ENCODE results near the gene KLF6. TPM values are rescaled to one million over a fixed set of nuclear protein-coding genes. Genes with fewer than 3 reads are reported as not detected.

The KLF6 gene
- total and polyA plus RNA-seq, 7 experiments from 2014 or later: 142 to 1,870 (median 168) TPM

DNA sequence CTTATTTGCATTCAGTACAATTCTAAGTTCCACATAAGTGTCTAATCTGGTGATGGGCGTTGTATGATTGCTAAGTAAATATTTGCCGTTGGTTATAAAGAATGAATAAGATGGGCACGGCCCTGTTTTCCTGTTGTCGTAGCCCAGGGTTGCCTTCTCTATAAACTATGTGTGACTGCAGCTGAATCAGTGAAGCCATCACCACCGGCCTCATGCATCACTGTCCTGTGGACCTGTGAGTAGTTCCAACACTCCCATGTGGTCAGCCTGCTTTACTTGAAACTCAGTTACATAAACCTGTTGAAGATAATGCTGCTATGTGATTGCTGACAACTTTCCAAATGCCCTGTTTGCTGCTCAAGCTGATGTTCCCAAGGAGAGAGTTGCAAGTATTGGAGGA lies 21.6 kb upstream of the KLF6 start:
- Mint-ChIP-seq H3K27ac (peak overlapping the region in 3 of 9 donors; percentile 97 to 99 (median 99)), H3K36me3 (no peaks in the 10 kb centered on the region), H3K4me3 (peak overlapping the region; percentile 68 to 86 (median 72)), H3K4me1 (peaks cover 50 to 84% (median 79%) of the 10 kb centered on the region in 7 donors), H3K27me3 (no peaks in the 10 kb centered on the region), H3K9me3 (no peaks in the 10 kb centered on the region)
- ChIA-PET CTCF (no interaction called here), POLR2A (interaction anchor here (0.8 to 17.5 kb wide), 9 partner anchors 9 to 163 kb away, joined by 3 to 401 read pairs (median 5); partner anchors contain the start of gene KLF6)
- no peak for ATAC-seq
- Histone ChIP-seq H3K9me3 (ENCODE audit: control insufficient read depth in 2 of 3, low read length in 3 of 3) (no peaks in the 10 kb centered on the region), H3K27ac (ENCODE audit: low read depth, low read length) (peak overlapping the region; percentile 82), H3K27me3 (ENCODE audit: control insufficient read depth in 2 of 2, insufficient read depth in 2 of 2, low read length in 2 of 2) (no peaks in the 10 kb centered on the region), H3K4me1 (ENCODE audit: control insufficient read depth in 2 of 2, insufficient read depth in 2 of 2, low read length in 2 of 2) (peaks cover 75 to 89% of the 10 kb centered on the region in 2 donors), H3K4me3 (ENCODE audit: low read length) (peak overlapping the region; percentile 17), H3K36me3 (ENCODE audit: control insufficient read depth in 2 of 3, insufficient read depth in 3 of 3, low read length in 3 of 3) (no peaks in the 10 kb centered on the region)
- no peak for DNase-seq
- intact Hi-C loops (cut with micrococcal nuclease): no loop called here

- peaks cover 43 to 81% (median 74%) of the 10 kb centered on the region in 7 donors for H3K4me1 Mint-ChIP-seq
- ChIA-PET POLR2A (interaction anchor here (0.5 to 17.5 kb wide), 15 partner anchors 10 to 423 kb away, joined by 3 to 401 read pairs (median 5); partner anchors contain the start of gene KLF6), CTCF (interaction anchor here (1.0 to 1.2 kb wide), 2 partner anchors 20 to 23 kb away, joined by 4 to 5 read pairs; partner anchors contain the start of gene KLF6)
- Histone ChIP-seq H3K27me3 (ENCODE audit: control insufficient read depth in 2 of 2, insufficient read depth in 2 of 2, low read length in 2 of 2) (no peaks in the 10 kb centered on the region), H3K36me3 (ENCODE audit: control insufficient read depth in 2 of 3, insufficient read depth in 3 of 3, low read length in 3 of 3) (no peaks in the 10 kb centered on the region), H3K4me1 (ENCODE audit: control insufficient read depth in 2 of 2, insufficient read depth in 2 of 2, low read length in 2 of 2) (peaks cover 70 to 83% of the 10 kb centered on the region in 2 donors), H3K27ac (ENCODE audit: low read depth, low read length) (peak overlapping the region; percentile 82), H3K4me3 (ENCODE audit: low read length) (peak overlapping the region; percentile 38), H3K9me3 (ENCODE audit: control insufficient read depth in 2 of 3, low read length in 3 of 3) (no peaks in the 10 kb centered on the region)
- peak in 3 of 9 donors; percentile 13 to 53 (median 31) for DNase-seq
- no peaks in the 10 kb centered on the region for H3K36me3 Mint-ChIP-seq
- H3K27ac Mint-ChIP-seq: peak overlapping the region in 3 of 9 donors; percentile 97 to 99 (median 99)
- no peaks in the 10 kb centered on the region for H3K9me3 Mint-ChIP-seq
- no peaks in the 10 kb centered on the region for H3K27me3 Mint-ChIP-seq
- intact Hi-C loops (cut with micrococcal nuclease): loop anchor here (1.0 to 2.0 kb wide), 14 partner anchors 21 to 845 kb away; partner anchors contain the start of gene KLF6 (in 1 of the 2)
- peak overlapping the region; percentile 14 to 86 (median 70) for H3K4me3 Mint-ChIP-seq
- no peak for ATAC-seq
Measured at GRCh38 chr10:3805791-3806461, 20.9 kb upstream of the KLF6 start.

- Histone ChIP-seq H3K4me3 (ENCODE audit: low read length) (peak overlapping the region; percentile 38), H3K36me3 (ENCODE audit: control insufficient read depth in 2 of 3, insufficient read depth in 3 of 3, low read length in 3 of 3) (no peaks in the 10 kb centered on the region), H3K27me3 (ENCODE audit: control insufficient read depth in 2 of 2, insufficient read depth in 2 of 2, low read length in 2 of 2) (no peaks in the 10 kb centered on the region), H3K4me1 (ENCODE audit: control insufficient read depth in 2 of 2, insufficient read depth in 2 of 2, low read length in 2 of 2) (peaks cover 69 to 76% of the 10 kb centered on the region in 2 donors), H3K27ac (ENCODE audit: low read depth, low read length) (peak overlapping the region; percentile 82), H3K9me3 (ENCODE audit: control insufficient read depth in 2 of 3, low read length in 3 of 3) (no peaks in the 10 kb centered on the region)
- POLR2A ChIA-PET: interaction anchor here (0.5 to 17.5 kb wide), 14 partner anchors 10 to 424 kb away, joined by 3 to 401 read pairs (median 5); partner anchors contain the start of gene KLF6
- H3K9me3 Mint-ChIP-seq: no peaks in the 10 kb centered on the region
- intact Hi-C loops (cut with micrococcal nuclease): loop anchor here (1.0 to 2.0 kb wide), 14 partner anchors 20 to 846 kb away; partner anchors contain the start of gene KLF6 (in 1 of the 2)
- peak; percentile 83 for ATAC-seq
- peaks cover 40 to 81% (median 76%) of the 10 kb centered on the region in 7 donors for H3K4me1 Mint-ChIP-seq
- no peaks in the 10 kb centered on the region for H3K27me3 Mint-ChIP-seq
- CTCF ChIA-PET: interaction anchor here (1.0 to 1.2 kb wide), 2 partner anchors 20 to 24 kb away, joined by 4 to 5 read pairs; partner anchors contain the start of gene KLF6
- peak overlapping the region; percentile 50 to 86 (median 70) for H3K4me3 Mint-ChIP-seq
- DNase-seq: peak in 8 of 9 donors; percentile 40 to 91 (median 85)
- H3K27ac Mint-ChIP-seq: peak overlapping the region in 3 of 9 donors; percentile 97 to 99 (median 99)
- H3K36me3 Mint-ChIP-seq: no peaks in the 10 kb centered on the region
Measured at GRCh38 chr10:3805201-3805790, 20.3 kb upstream of the KLF6 start.

GRCh38 chr10:3803927-3804741 lies 19.1 kb upstream of the KLF6 start:
- Histone ChIP-seq H3K27me3 (ENCODE audit: control insufficient read depth in 2 of 2, insufficient read depth in 2 of 2, low read length in 2 of 2) (no peaks in the 10 kb centered on the region), H3K4me3 (ENCODE audit: low read length) (peak overlapping the region; percentile 18)
- POLR2A ChIA-PET: interaction anchor here (1.3 to 17.5 kb wide), 8 partner anchors 9 to 29 kb away, joined by 3 to 401 read pairs (median 6); partner anchors contain the start of gene KLF6

DNA sequence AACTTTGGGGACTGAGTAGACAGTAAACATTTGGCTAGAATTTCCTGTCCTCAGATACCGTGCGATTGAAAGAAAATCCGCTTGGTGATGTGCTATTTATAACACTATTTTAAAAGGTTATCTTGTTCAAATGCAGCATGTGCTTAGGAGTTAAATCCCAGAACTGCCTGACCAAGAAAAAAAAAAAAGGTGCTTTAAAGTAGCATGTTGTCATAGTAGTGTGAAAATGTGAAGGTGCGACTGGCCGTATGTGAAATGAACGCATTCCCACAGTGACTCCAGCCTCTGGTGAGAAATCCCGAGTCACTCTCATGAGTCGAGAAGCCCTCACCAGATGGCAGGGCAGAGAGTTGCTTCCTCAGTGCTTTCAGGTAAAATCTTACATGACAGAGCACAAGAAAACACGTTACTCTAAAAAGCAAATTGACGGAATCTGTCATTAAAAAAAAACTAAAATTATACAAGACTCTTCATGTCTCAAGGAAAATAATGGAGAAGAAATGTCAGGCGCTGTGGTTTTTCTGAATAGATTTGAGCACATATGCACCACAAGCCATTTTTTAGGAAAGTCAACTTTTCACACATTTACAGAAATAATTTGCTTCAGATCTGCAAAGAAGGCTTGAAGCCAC lies 18.4 kb upstream of the KLF6 start:
- peak overlapping the region; percentile 82 for H3K27ac ChIP-seq (ENCODE audit: low read depth, low read length)
- no peaks in the 10 kb centered on the region for H3K27me3 ChIP-seq (ENCODE audit: control insufficient read depth in 2 of 2, insufficient read depth in 2 of 2, low read length in 2 of 2)
- H3K4me3 Mint-ChIP-seq: peak overlapping the region in 9 of 10 donors; percentile 4 to 86 (median 60)
- no peaks in the 10 kb centered on the region for H3K27me3 Mint-ChIP-seq
- POLR2A ChIA-PET: interaction anchor here (0.7 to 6.1 kb wide), 2 partner anchors 19 to 25 kb away, joined by 3 to 123 read pairs; partner anchors contain the start of gene KLF6
- H3K4me3 ChIP-seq (ENCODE audit: low read length): no peak overlapping the region
- H3K9me3 ChIP-seq (ENCODE audit: control insufficient read depth in 2 of 3, low read length in 3 of 3): no peaks in the 10 kb centered on the region
- H3K27ac Mint-ChIP-seq: peak overlapping the region in 3 of 9 donors; percentile 97 to 99 (median 99)
- no peaks in the 10 kb centered on the region for H3K36me3 ChIP-seq (ENCODE audit: control insufficient read depth in 2 of 3, insufficient read depth in 3 of 3, low read length in 3 of 3)
- intact Hi-C loops (cut with micrococcal nuclease): no loop called here
- peaks cover 0 to 5% (median 0%) of the 10 kb centered on the region in 11 donors for H3K9me3 Mint-ChIP-seq
- no peak for ATAC-seq
- H3K4me1 ChIP-seq (ENCODE audit: control insufficient read depth in 2 of 2, insufficient read depth in 2 of 2, low read length in 2 of 2): peaks cover 52 to 65% of the 10 kb centered on the region in 2 donors
- DNase-seq: no peak
- CTCF ChIA-PET: no interaction called here
- H3K4me1 Mint-ChIP-seq: peaks cover 28 to 75% (median 67%) of the 10 kb centered on the region in 7 donors
- peaks cover 0 to 10% (median 0%) of the 10 kb centered on the region in 5 donors for H3K36me3 Mint-ChIP-seq

More at GRCh38 chr10:3803927-3804741, 19.1 kb upstream of the KLF6 start:
- H3K36me3 Mint-ChIP-seq: peaks cover 0 to 7% (median 0%) of the 10 kb centered on the region in 5 donors
- CTCF ChIA-PET: no interaction called here
- no peaks in the 10 kb centered on the region for H3K27me3 Mint-ChIP-seq
- H3K4me1 ChIP-seq (ENCODE audit: control insufficient read depth in 2 of 2, insufficient read depth in 2 of 2, low read length in 2 of 2): peaks cover 58 to 72% of the 10 kb centered on the region in 2 donors
- intact Hi-C loops (cut with micrococcal nuclease): loop anchor here (1.0 to 2.0 kb wide), 4 partner anchors 19 to 847 kb away; partner anchors contain the start of gene KLF6 (in 1 of the 2)
- peaks cover 35 to 77% (median 74%) of the 10 kb centered on the region in 7 donors for H3K4me1 Mint-ChIP-seq
- no peaks in the 10 kb centered on the region for H3K36me3 ChIP-seq (ENCODE audit: control insufficient read depth in 2 of 3, insufficient read depth in 3 of 3, low read length in 3 of 3)
- peak; percentile 57 for ATAC-seq
- peak overlapping the region; percentile 60 to 86 (median 79) for H3K4me3 Mint-ChIP-seq
- DNase-seq: peak; percentile 34 to 83 (median 57)
- H3K27ac ChIP-seq (ENCODE audit: low read depth, low read length): peak overlapping the region; percentile 82
- peak overlapping the region in 3 of 9 donors; percentile 97 to 99 (median 99) for H3K27ac Mint-ChIP-seq
- H3K9me3 ChIP-seq (ENCODE audit: control insufficient read depth in 2 of 3, low read length in 3 of 3): no peaks in the 10 kb centered on the region
- peaks cover 0 to 5% (median 0%) of the 10 kb centered on the region in 11 donors for H3K9me3 Mint-ChIP-seq

Data from naive thymus-derived CD4-positive, alpha-beta T cell (primary cell).